Measurements from ENCODE around the gene ERBIN. TPM values are rescaled to one million over a fixed set of nuclear protein-coding genes. Genes with fewer than 3 reads are reported as not detected.

Gene ERBIN
- total RNA-seq, 1 donor from 2014 or later: 78.1 TPM

- Mint-ChIP-seq H3K4me1 (ENCODE audit: unreplicated experiment) (no peaks in the 10 kb centered on the region), H3K27me3 (ENCODE audit: unreplicated experiment) (no peaks in the 10 kb centered on the region), H3K36me3 (ENCODE audit: unreplicated experiment) (no peaks in the 10 kb centered on the region), H3K4me3 (ENCODE audit: unreplicated experiment) (no peak overlapping the region), H3K9me3 (ENCODE audit: unreplicated experiment) (no peaks in the 10 kb centered on the region), H3K27ac (ENCODE audit: unreplicated experiment) (no peak overlapping the region)
- no peak for DNase-seq (ENCODE audit: extremely low spot score, unreplicated experiment)
- TF ChIP-seq CTCF (IDR thresholded peaks at IDR 0.05): no peak
Measured at GRCh38 chr5:66122379-66123034, 196.1 kb downstream of the ERBIN start.

- DNase-seq (ENCODE audit: extremely low spot score, unreplicated experiment): no peak
- no peak overlapping the region for H3K27ac Mint-ChIP-seq (ENCODE audit: unreplicated experiment)
- no peaks in the 10 kb centered on the region for H3K4me1 Mint-ChIP-seq (ENCODE audit: unreplicated experiment)
- no peak overlapping the region for H3K4me3 Mint-ChIP-seq (ENCODE audit: unreplicated experiment)
- H3K36me3 Mint-ChIP-seq (ENCODE audit: unreplicated experiment): no peaks in the 10 kb centered on the region
- no peaks in the 10 kb centered on the region for H3K27me3 Mint-ChIP-seq (ENCODE audit: unreplicated experiment)
- peaks cover 12% of the 10 kb centered on the region for H3K9me3 Mint-ChIP-seq (ENCODE audit: unreplicated experiment)
- TF ChIP-seq CTCF (IDR thresholded peaks at IDR 0.05): no peak
Measured at GRCh38 chr5:66129144-66129543, 202.8 kb downstream of the ERBIN start.

GRCh38 chr5:66130493-66130892 is 204.1 kb downstream of the ERBIN start:
- Mint-ChIP-seq H3K4me1 (ENCODE audit: unreplicated experiment) (no peaks in the 10 kb centered on the region), H3K9me3 (ENCODE audit: unreplicated experiment) (peaks cover 12% of the 10 kb centered on the region), H3K27ac (ENCODE audit: unreplicated experiment) (no peak overlapping the region), H3K27me3 (ENCODE audit: unreplicated experiment) (no peaks in the 10 kb centered on the region), H3K36me3 (ENCODE audit: unreplicated experiment) (no peaks in the 10 kb centered on the region), H3K4me3 (ENCODE audit: unreplicated experiment) (no peak overlapping the region)
- no peak for DNase-seq (ENCODE audit: extremely low spot score, unreplicated experiment)
- TF ChIP-seq CTCF (IDR thresholded peaks at IDR 0.05): no peak

Other genes starting within 250 kb of the ERBIN start
- gene SGTB, start 204.5 kb upstream of the ERBIN start, total RNA-seq: 18.2 and 18.8 TPM in 2 replicates
- gene NLN, start 204.4 kb upstream of the ERBIN start, total RNA-seq: 40.3 and 42.7 TPM in 2 replicates
- gene SREK1, start 217.7 kb downstream of the ERBIN start, total RNA-seq: 66.8 and 71.2 TPM in 2 replicates